ENCODE results near the gene MORN1.

- TF ChIP-seq POLR2A (IDR thresholded peaks at IDR 0.05; ENCODE audit: low read length), result no peak
- no peak for TF ChIP-seq GATA1 (IDR thresholded peaks at IDR 0.05; ENCODE audit: low read depth, low read length)
These were observed 60.2 kb downstream of the MORN1 start for GRCh38 chr1:2331200-2331544.

Data from erythroblast (primary cell).